ENCODE measurements around the gene LRRC8E.
"Not testable (repeated sequence)": the region's sequence is repeated elsewhere in the genome, so short reads cannot be mapped to it uniquely, and the experiment has no call there.

- not testable (repeated sequence) for TF ChIP-seq EP300, CTCF, POLR2A (IDR thresholded peaks at IDR 0.05)
These were observed 5.2 kb downstream of the LRRC8E start for GRCh38 chr19:7893362-7894101.

Data from stomach (tissue), 4 donors.